Forelimb muscle (tissue), 1 donor: Measurements from ENCODE around the gene GSC. TPM values are rescaled to one million over a fixed set of nuclear protein-coding genes. Genes with fewer than 3 reads are reported as not detected.
"Not testable (repeated sequence)": the region's sequence is repeated elsewhere in the genome, so short reads cannot be mapped to it uniquely, and the experiment has no call there.

Source experiments
- DNase-seq: peaks from one replicate; pipeline ENCODE4 v3.0.0-alpha.2; 2013; ENCODE audit warnings: low read depth
- polyA plus RNA-seq: library from polyadenylated mRNA; unstranded; fragments of 120-200 nt; gene quantifications from one replicate; pipeline ENCODE4 v1.2.1, GENCODE V29; 2013; ENCODE audit not compliant: insufficient read length

The GSC gene
- polyA plus RNA-seq, 1 donor, result 0.33 TPM

- DNase-seq, result no peak
Observed at GRCh38 chr14:94771906-94772490, 2.1 kb upstream of the GSC start.

- no peak for DNase-seq
Observed at GRCh38 chr14:94771158-94771905, 1.4 kb upstream of the GSC start.

- DNase-seq, result no peak
Observed at GRCh38 chr14:94770815-94771157, 873 bp upstream of the GSC start.

GRCh38 chr14:94770251-94770749 is 387 bp upstream of the GSC start:
- DNase-seq, result no peak

GRCh38 chr14:94768521-94769390 is 1.2 kb downstream of the GSC start:
- no peak for DNase-seq

- DNase-seq, result no peak
Observed at GRCh38 chr14:94768141-94768520, 1.8 kb downstream of the GSC start.

GRCh38 chr14:94767321-94767878 is 2.5 kb downstream of the GSC start:
- no peak for DNase-seq

GRCh38 chr14:94764573-94764972 is 5.3 kb downstream of the GSC start:
- DNase-seq, result no peak

- no peak for DNase-seq
Observed at GRCh38 chr14:94762431-94762830, 7.5 kb downstream of the GSC start.

- DNase-seq, result no peak
Observed at GRCh38 chr14:94761997-94762377, 7.9 kb downstream of the GSC start.

GRCh38 chr14:94761348-94761996 is 8.4 kb downstream of the GSC start:
- no peak for DNase-seq

- DNase-seq, result no peak
Observed at GRCh38 chr14:94756310-94756882, 13.5 kb downstream of the GSC start.

GRCh38 chr14:94754391-94754942 is 15.4 kb downstream of the GSC start:
- DNase-seq, result no peak

- peak; percentile 58 for DNase-seq
Observed at GRCh38 chr14:94752591-94753436, 17.1 kb downstream of the GSC start.

GRCh38 chr14:94751956-94752355 is 18.0 kb downstream of the GSC start:
- no peak for DNase-seq

- DNase-seq, result no peak
Observed at GRCh38 chr14:94751321-94751720, 18.6 kb downstream of the GSC start.

GRCh38 chr14:94750371-94750770 is 19.5 kb downstream of the GSC start:
- DNase-seq, result no peak

- no peak for DNase-seq
Observed at GRCh38 chr14:94748667-94749347, 21.1 kb downstream of the GSC start.

GRCh38 chr14:94747739-94748138 is 22.2 kb downstream of the GSC start:
- DNase-seq, result no peak

- DNase-seq, result not testable (repeated sequence)
Observed at GRCh38 chr14:94747153-94747552, 22.8 kb downstream of the GSC start.
